ENCODE data around the gene ILK.

The ILK gene

GRCh38 chr11:6620636-6621035 lies 17.1 kb downstream of the ILK start:
- no peak overlapping the region for H3K4me3 ChIP-seq (ENCODE audit: low read depth, low read length)
- no peak for TF ChIP-seq CTCF (IDR thresholded peaks at IDR 0.05; ENCODE audit: insufficient read depth, low read depth, low read length, missing control alignments)
- DNase-seq (ENCODE audit: low read depth), result no peak

GRCh38 chr11:6621711-6622211 lies 18.2 kb downstream of the ILK start:
- TF ChIP-seq CTCF (IDR thresholded peaks at IDR 0.05; ENCODE audit: insufficient read depth, low read depth, low read length, missing control alignments), result no peak
- no peak overlapping the region for H3K4me3 ChIP-seq (ENCODE audit: low read depth, low read length)
- no peak for DNase-seq (ENCODE audit: low read depth)

DNA sequence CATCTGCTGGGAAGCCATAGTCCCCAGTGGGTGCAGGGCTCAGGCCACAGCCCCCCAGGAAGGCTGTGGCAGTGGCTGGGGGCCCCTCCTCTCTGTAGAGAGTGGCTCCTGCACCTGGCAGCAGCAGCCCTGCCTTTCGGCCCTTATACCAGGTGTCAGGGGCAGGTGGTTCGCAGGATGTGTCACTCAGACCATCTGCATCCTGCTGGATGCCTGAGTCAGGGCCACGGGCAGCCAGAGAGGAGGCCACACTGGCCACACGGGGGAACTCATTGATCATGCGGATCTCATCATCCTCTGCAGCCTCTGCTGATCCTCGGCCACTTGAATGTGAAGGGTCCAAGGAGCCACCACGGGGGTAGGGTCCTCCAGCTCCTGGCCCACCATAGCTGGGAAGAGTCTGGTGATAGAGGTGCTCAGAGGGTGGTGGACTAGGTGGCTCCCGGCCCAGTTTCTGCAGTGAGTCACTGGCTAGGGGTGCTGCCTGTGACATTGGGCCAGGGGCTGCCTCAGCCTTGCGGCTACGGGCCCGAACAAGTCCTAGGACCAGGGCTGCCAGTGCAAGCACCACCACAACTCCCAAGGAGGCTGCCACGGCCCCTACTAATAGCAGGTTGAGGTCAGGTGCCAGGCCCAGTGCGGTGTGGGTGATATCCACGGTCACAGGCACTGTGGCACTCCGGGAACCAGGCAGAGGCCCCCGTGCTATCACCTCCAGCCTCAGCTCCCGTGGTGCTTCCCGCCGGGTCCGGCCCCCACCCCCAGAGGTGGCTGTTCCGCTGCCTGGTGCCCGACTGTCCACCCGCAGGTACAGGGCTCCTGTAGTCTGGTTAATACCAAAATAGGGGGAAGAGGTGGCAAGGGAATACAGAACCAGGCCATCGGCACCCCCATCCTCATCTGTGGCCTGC lies 18.9 kb downstream of the ILK start:
- no peak for TF ChIP-seq CTCF (IDR thresholded peaks at IDR 0.05; ENCODE audit: insufficient read depth, low read depth, low read length, missing control alignments)
- H3K4me3 ChIP-seq (ENCODE audit: low read depth, low read length), result no peak overlapping the region
- DNase-seq (ENCODE audit: low read depth), result no peak

DNA sequence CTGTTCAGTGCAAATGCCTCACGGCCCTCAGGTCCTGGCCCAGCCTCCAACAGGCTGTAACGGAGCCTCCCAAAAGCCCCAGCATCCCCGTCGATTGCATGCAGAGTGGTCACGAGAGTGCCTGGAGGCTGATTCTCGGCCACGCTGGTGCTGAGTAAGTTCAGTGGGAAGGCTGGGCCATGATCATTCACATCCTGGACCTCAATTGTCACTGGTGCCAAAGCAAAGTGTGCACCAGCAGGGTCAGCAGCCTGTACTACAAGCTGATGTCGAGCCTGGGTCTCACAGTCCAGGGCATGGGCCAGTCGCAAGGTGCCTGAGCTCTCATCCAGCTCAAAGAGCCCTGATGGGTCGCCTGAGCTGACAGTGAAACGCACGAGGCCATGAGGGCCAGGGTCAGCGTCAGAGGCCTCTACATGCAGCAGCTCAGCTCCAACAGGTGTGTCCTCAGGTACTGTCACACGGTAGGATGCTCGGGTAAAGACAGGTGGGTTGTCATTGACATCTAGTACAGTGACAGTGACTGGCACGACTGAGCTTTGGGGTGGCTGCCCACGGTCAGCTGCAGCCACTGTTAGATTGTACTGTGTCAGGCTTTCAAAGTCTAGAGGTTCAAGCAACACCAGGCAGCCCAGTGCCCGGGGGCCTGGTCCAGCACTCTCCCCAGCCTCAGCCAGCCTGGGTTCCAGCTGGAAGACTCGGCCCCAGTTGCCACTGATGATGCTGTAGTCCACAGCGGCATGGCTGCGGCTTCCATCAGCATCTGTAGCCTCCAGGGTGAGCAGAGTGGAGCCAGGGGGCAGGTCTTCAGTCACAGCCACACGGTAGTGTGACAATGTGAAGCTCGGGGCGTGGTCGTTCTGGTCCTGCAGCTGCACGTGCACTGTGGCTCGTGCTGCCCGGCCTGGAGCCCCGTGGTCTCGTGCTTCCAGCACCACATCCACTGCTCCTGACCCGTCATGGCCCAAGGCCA lies 20.1 kb downstream of the ILK start:
- DNase-seq (ENCODE audit: low read depth), result no peak

GRCh38 chr11:6625156-6625831 lies 21.7 kb downstream of the ILK start:
- DNase-seq (ENCODE audit: low read depth), result no peak
- H3K4me3 ChIP-seq (ENCODE audit: low read depth, low read length), result no peak overlapping the region
- TF ChIP-seq CTCF (IDR thresholded peaks at IDR 0.05; ENCODE audit: insufficient read depth, low read depth, low read length, missing control alignments), result no peak

More for the DNA sequence above, 20.1 kb downstream of the ILK start:
- no peak overlapping the region for H3K4me3 ChIP-seq (ENCODE audit: low read depth, low read length)
- TF ChIP-seq CTCF (IDR thresholded peaks at IDR 0.05; ENCODE audit: insufficient read depth, low read depth, low read length, missing control alignments), result no peak

GRCh38 chr11:6625832-6626420 lies 22.4 kb downstream of the ILK start:
- TF ChIP-seq CTCF (IDR thresholded peaks at IDR 0.05; ENCODE audit: insufficient read depth, low read depth, low read length, missing control alignments), result no peak
- no peak for DNase-seq (ENCODE audit: low read depth)
- H3K4me3 ChIP-seq (ENCODE audit: low read depth, low read length), result no peak overlapping the region

Measured in GM12865 (cell line).